Fibroblast of skin of right quadriceps (primary cell): Measurements from ENCODE around the gene PKP3.
A peak's percentile ranks its signal among the peaks of the same experiment; 100 is the strongest.
"Not testable (repeated sequence)": the region's sequence is repeated elsewhere in the genome, so short reads cannot be mapped to it uniquely, and the experiment has no call there.

Experiments
- DNase-seq: peaks from one replicate; pipeline ENCODE4 v3.0.0-alpha.2; 2013

Gene PKP3

GRCh38 chr11:394034-394857 is at the start of gene PKP3:
PKP3 (plus strand) TSS chr11:394209; CDS start chr11:394293, 84 bp downstream.
- peak; percentile 37 for DNase-seq

GRCh38 chr11:344836-345578 is 49.0 kb upstream of the PKP3 start:
- no peak for DNase-seq

GRCh38 chr11:346529-346928 is 47.5 kb upstream of the PKP3 start:
- DNase-seq, result no peak

- DNase-seq, result not testable (repeated sequence)
Observed at GRCh38 chr11:349270-349954, 44.6 kb upstream of the PKP3 start.

- DNase-seq, result not testable (repeated sequence)
Observed at GRCh38 chr11:350033-350722, 43.8 kb upstream of the PKP3 start.

- no peak for DNase-seq
Observed at GRCh38 chr11:350723-351255, 43.2 kb upstream of the PKP3 start.

GRCh38 chr11:351411-351810 is 42.6 kb upstream of the PKP3 start:
- DNase-seq, result no peak

GRCh38 chr11:352456-353031 is 41.5 kb upstream of the PKP3 start:
- DNase-seq, result no peak

GRCh38 chr11:353179-353873 is 40.7 kb upstream of the PKP3 start:
- DNase-seq, result peak; percentile 65

- peak; percentile 98 for DNase-seq
Observed at GRCh38 chr11:355581-356458, 38.2 kb upstream of the PKP3 start.

- DNase-seq, result no peak
Observed at GRCh38 chr11:356610-357009, 37.4 kb upstream of the PKP3 start.

GRCh38 chr11:357582-357981 is 36.4 kb upstream of the PKP3 start:
- no peak for DNase-seq

GRCh38 chr11:358129-358800 is 35.7 kb upstream of the PKP3 start:
- no peak for DNase-seq

GRCh38 chr11:359181-359714 is 34.8 kb upstream of the PKP3 start:
- DNase-seq, result no peak

- no peak for DNase-seq
Observed at GRCh38 chr11:360326-361280, 33.4 kb upstream of the PKP3 start.

- no peak for DNase-seq
Observed at GRCh38 chr11:362642-363442, 31.2 kb upstream of the PKP3 start.

- DNase-seq, result not testable (repeated sequence)
Observed at GRCh38 chr11:363443-363805, 30.6 kb upstream of the PKP3 start.
